WTC11 (cell line): ENCODE measurements around the gene AGFG2. TPM values are rescaled to one million over a fixed set of nuclear protein-coding genes. Genes with fewer than 3 reads are reported as not detected.

Experiments used
- ELF4 ChIP-seq: sonication (generic); formaldehyde crosslinking; IDR thresholded peaks from 2 replicates; pipeline ENCODE4 v1.8.1; 2022; ENCODE audit warnings: low read depth, mild to moderate bottlenecking, moderate library complexity, missing genetic modification reagents
- ESRRA ChIP-seq: sonication (generic); formaldehyde crosslinking; IDR thresholded peaks from 2 replicates; pipeline ENCODE4 v1.8.1; 2022; ENCODE audit warnings: mild to moderate bottlenecking, missing genetic modification reagents, borderline replicate concordance
- JUN ChIP-seq: sonication (generic); formaldehyde crosslinking; IDR thresholded peaks from 2 replicates; pipeline ENCODE4 v1.8.0; 2023; ENCODE audit warnings: mild to moderate bottlenecking, missing genetic modification reagents
- OVOL2 ChIP-seq: fragments of 250-450 bp; sonication (Bioruptor Pico); IDR thresholded peaks from 2 replicates; pipeline ENCODE4 v1.9.0; 2021; ENCODE audit warnings: mild to moderate bottlenecking, borderline replicate concordance
- SMAD4 ChIP-seq: sonication (generic); formaldehyde crosslinking; IDR thresholded peaks from 2 replicates; pipeline ENCODE4 v1.8.0; 2022; ENCODE audit warnings: mild to moderate bottlenecking, missing genetic modification reagents
- ZNF423 ChIP-seq: fragments of 250-450 bp; sonication (Bioruptor Pico); IDR thresholded peaks from 2 replicates; pipeline ENCODE4 v2.1.2; 2022; ENCODE audit warnings: mild to moderate bottlenecking, moderate library complexity
- total RNA-seq: library from RNA; stranded (reverse); gene quantifications from 3 replicates; pipeline ENCODE4 v1.2.3, GENCODE V29; 2021
- TF ChIP-seq, protein P1 (sequence below): fragments of 250-450 bp; sonication (Bioruptor Pico); IDR thresholded peaks from 2 replicates; pipeline ENCODE4 v1.9.0; 2021; ENCODE audit warnings: mild to moderate bottlenecking
- TF ChIP-seq, protein P2 (sequence below): sonication (generic); formaldehyde crosslinking; IDR thresholded peaks from 2 replicates; pipeline ENCODE4 v1.8.1; 2022; ENCODE audit warnings: mild to moderate bottlenecking, missing genetic modification reagents, moderate library complexity, borderline replicate concordance
- TF ChIP-seq, protein P3 (sequence below): fragments of 250-450 bp; sonication (Bioruptor Pico); IDR thresholded peaks from 2 replicates; pipeline ENCODE4 v1.9.0; 2021; ENCODE audit warnings: mild to moderate bottlenecking
- TF ChIP-seq, protein P4 (sequence below): sonication (generic); formaldehyde crosslinking; IDR thresholded peaks from 2 replicates; pipeline ENCODE4 v1.8.1; 2022; ENCODE audit warnings: missing genetic modification reagents, borderline replicate concordance
- TF ChIP-seq, protein P5 (sequence below): sonication (generic); formaldehyde crosslinking; conservative IDR thresholded peaks from 2 replicates; pipeline ENCODE4 v1.8.1; 2023; ENCODE audit warnings: mild to moderate bottlenecking, low read depth, missing genetic modification reagents, moderate library complexity
- TF ChIP-seq, protein P6 (sequence below): sonication (generic); formaldehyde crosslinking; IDR thresholded peaks from 2 replicates; pipeline ENCODE4 v1.8.1; 2022; ENCODE audit warnings: low read depth, missing genetic modification reagents, borderline replicate concordance

Gene AGFG2
- total RNA-seq, 1 experiment from 2014 or later = 6.4 TPM

DNA sequence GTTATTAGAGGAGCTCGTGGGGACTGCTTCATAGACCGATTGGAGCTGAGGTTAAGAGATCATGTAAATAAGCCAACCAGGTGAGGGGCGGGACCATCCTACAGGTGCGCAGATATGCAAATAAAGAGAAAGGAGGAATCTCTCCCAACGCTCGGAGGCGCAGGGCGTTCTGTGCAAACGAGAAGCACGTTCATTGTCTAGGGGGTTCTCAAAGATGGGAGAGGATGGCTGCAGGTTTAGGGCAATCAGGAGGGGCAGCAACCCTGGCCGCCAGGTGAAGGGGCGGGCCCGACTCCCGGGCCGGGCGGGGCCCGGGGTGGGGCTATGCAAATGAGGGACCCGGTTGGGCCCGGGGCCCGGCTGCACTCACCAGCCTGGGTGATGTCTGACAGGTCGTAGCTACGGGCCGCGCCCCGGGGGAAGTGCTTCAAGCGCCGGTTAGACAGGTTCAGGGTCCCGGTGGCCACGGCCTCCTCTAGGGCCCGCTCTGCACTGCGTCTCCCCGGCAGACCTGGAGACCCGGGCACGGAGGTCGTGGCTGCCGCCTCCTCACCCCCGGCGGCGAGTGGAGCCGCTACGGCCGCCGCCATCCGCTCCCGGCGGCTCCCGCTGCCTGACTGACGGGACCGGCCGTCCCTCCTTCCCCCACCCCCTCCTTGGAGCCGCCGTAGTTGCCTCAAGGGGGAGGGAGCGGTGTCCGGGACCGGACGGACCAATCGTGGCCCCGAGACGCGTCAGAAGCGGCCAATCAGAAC is 46.7 kb downstream of the AGFG2 start, which contains the start of gene LRCH4 (continued):
- TF ChIP-seq, protein P1, sequence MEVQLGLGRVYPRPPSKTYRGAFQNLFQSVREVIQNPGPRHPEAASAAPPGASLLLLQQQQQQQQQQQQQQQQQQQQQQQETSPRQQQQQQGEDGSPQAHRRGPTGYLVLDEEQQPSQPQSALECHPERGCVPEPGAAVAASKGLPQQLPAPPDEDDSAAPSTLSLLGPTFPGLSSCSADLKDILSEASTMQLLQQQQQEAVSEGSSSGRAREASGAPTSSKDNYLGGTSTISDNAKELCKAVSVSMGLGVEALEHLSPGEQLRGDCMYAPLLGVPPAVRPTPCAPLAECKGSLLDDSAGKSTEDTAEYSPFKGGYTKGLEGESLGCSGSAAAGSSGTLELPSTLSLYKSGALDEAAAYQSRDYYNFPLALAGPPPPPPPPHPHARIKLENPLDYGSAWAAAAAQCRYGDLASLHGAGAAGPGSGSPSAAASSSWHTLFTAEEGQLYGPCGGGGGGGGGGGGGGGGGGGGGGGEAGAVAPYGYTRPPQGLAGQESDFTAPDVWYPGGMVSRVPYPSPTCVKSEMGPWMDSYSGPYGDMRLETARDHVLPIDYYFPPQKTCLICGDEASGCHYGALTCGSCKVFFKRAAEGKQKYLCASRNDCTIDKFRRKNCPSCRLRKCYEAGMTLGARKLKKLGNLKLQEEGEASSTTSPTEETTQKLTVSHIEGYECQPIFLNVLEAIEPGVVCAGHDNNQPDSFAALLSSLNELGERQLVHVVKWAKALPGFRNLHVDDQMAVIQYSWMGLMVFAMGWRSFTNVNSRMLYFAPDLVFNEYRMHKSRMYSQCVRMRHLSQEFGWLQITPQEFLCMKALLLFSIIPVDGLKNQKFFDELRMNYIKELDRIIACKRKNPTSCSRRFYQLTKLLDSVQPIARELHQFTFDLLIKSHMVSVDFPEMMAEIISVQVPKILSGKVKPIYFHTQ (CRISPR knock-in tag) = no peak
- TF ChIP-seq ESRRA (CRISPR knock-in tag) (peak; percentile 63; the same call in 1 of the 2 replicates), ELF4 (0 out of 2 replicates have a peak, but pooled peaks have one; percentile 31), JUN (peak; percentile 81; the same call in 1 of the 2 replicates), OVOL2 (CRISPR knock-in tag) (no peak), SMAD4 (CRISPR knock-in tag) (no peak), ZNF423 (CRISPR knock-in tag) (no peak)
- TF ChIP-seq, protein P2, sequence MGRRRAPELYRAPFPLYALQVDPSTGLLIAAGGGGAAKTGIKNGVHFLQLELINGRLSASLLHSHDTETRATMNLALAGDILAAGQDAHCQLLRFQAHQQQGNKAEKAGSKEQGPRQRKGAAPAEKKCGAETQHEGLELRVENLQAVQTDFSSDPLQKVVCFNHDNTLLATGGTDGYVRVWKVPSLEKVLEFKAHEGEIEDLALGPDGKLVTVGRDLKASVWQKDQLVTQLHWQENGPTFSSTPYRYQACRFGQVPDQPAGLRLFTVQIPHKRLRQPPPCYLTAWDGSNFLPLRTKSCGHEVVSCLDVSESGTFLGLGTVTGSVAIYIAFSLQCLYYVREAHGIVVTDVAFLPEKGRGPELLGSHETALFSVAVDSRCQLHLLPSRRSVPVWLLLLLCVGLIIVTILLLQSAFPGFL (CRISPR knock-in tag) = no peak
- TF ChIP-seq, protein P3, sequence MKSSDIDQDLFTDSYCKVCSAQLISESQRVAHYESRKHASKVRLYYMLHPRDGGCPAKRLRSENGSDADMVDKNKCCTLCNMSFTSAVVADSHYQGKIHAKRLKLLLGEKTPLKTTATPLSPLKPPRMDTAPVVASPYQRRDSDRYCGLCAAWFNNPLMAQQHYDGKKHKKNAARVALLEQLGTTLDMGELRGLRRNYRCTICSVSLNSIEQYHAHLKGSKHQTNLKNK (CRISPR knock-in tag) = peak; percentile 77; the same call in 1 of the 2 replicates
- TF ChIP-seq, protein P4, sequence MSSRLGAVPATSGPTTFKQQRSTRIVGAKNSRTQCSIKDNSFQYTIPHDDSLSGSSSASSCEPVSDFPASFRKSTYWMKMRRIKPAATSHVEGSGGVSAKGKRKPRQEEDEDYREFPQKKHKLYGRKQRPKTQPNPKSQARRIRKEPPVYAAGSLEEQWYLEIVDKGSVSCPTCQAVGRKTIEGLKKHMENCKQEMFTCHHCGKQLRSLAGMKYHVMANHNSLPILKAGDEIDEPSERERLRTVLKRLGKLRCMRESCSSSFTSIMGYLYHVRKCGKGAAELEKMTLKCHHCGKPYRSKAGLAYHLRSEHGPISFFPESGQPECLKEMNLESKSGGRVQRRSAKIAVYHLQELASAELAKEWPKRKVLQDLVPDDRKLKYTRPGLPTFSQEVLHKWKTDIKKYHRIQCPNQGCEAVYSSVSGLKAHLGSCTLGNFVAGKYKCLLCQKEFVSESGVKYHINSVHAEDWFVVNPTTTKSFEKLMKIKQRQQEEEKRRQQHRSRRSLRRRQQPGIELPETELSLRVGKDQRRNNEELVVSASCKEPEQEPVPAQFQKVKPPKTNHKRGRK (CRISPR knock-in tag) = no peak
- TF ChIP-seq, protein P5, sequence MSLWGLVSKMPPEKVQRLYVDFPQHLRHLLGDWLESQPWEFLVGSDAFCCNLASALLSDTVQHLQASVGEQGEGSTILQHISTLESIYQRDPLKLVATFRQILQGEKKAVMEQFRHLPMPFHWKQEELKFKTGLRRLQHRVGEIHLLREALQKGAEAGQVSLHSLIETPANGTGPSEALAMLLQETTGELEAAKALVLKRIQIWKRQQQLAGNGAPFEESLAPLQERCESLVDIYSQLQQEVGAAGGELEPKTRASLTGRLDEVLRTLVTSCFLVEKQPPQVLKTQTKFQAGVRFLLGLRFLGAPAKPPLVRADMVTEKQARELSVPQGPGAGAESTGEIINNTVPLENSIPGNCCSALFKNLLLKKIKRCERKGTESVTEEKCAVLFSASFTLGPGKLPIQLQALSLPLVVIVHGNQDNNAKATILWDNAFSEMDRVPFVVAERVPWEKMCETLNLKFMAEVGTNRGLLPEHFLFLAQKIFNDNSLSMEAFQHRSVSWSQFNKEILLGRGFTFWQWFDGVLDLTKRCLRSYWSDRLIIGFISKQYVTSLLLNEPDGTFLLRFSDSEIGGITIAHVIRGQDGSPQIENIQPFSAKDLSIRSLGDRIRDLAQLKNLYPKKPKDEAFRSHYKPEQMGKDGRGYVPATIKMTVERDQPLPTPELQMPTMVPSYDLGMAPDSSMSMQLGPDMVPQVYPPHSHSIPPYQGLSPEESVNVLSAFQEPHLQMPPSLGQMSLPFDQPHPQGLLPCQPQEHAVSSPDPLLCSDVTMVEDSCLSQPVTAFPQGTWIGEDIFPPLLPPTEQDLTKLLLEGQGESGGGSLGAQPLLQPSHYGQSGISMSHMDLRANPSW (CRISPR knock-in tag) = no peak
- TF ChIP-seq, protein P6, sequence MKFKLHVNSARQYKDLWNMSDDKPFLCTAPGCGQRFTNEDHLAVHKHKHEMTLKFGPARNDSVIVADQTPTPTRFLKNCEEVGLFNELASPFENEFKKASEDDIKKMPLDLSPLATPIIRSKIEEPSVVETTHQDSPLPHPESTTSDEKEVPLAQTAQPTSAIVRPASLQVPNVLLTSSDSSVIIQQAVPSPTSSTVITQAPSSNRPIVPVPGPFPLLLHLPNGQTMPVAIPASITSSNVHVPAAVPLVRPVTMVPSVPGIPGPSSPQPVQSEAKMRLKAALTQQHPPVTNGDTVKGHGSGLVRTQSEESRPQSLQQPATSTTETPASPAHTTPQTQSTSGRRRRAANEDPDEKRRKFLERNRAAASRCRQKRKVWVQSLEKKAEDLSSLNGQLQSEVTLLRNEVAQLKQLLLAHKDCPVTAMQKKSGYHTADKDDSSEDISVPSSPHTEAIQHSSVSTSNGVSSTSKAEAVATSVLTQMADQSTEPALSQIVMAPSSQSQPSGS (CRISPR knock-in tag) = no peak
